AG20443 (cell line): ENCODE results near the gene REPS2.

Experiments
- DNase-seq: peaks from one replicate; pipeline ENCODE4 v3.0.0; 2012; ENCODE audit warnings: low spot score, mixed read lengths

The REPS2 gene

GRCh38 chrX:17082831-17083230 is 136.4 kb downstream of the REPS2 start:
- peak; percentile 9 for DNase-seq

- no peak for DNase-seq
These were observed 139.9 kb downstream of the REPS2 start for GRCh38 chrX:17086317-17086716.

- no peak for DNase-seq
These were observed 148.7 kb downstream of the REPS2 start for GRCh38 chrX:17095161-17095560.

GRCh38 chrX:17098516-17099247 is 152.2 kb downstream of the REPS2 start:
- DNase-seq = no peak

GRCh38 chrX:17104433-17104832 is 158.0 kb downstream of the REPS2 start:
- DNase-seq = no peak

- DNase-seq = no peak
These were observed 174.4 kb downstream of the REPS2 start for GRCh38 chrX:17120816-17121215.

GRCh38 chrX:17154001-17154400 is 207.5 kb downstream of the REPS2 start:
- DNase-seq = no peak

GRCh38 chrX:17160975-17161374 is 214.5 kb downstream of the REPS2 start:
- DNase-seq = no peak

GRCh38 chrX:17161991-17162390 is 215.5 kb downstream of the REPS2 start:
- no peak for DNase-seq

GRCh38 chrX:17164079-17164478 is 217.6 kb downstream of the REPS2 start:
- no peak for DNase-seq

- DNase-seq = no peak
These were observed 218.5 kb downstream of the REPS2 start for GRCh38 chrX:17164941-17165340.

- DNase-seq = no peak
These were observed 221.5 kb downstream of the REPS2 start for GRCh38 chrX:17167915-17168314.

- no peak for DNase-seq
These were observed 224.5 kb downstream of the REPS2 start for GRCh38 chrX:17170973-17171372.

- DNase-seq = no peak
These were observed 228.2 kb downstream of the REPS2 start for GRCh38 chrX:17174671-17175070.

- DNase-seq = no peak
These were observed 235.9 kb downstream of the REPS2 start for GRCh38 chrX:17182317-17182716.

- DNase-seq = no peak
These were observed 237.1 kb downstream of the REPS2 start for GRCh38 chrX:17183566-17183965.

GRCh38 chrX:17185431-17185830 is 239.0 kb downstream of the REPS2 start:
- DNase-seq = no peak

GRCh38 chrX:17187136-17187756 is 240.8 kb downstream of the REPS2 start:
- peak; percentile 5 for DNase-seq

GRCh38 chrX:17192106-17192505 is 245.6 kb downstream of the REPS2 start:
- DNase-seq = no peak
